ENCODE measurements around the gene COBLL1.

COBLL1 gene

DNA sequence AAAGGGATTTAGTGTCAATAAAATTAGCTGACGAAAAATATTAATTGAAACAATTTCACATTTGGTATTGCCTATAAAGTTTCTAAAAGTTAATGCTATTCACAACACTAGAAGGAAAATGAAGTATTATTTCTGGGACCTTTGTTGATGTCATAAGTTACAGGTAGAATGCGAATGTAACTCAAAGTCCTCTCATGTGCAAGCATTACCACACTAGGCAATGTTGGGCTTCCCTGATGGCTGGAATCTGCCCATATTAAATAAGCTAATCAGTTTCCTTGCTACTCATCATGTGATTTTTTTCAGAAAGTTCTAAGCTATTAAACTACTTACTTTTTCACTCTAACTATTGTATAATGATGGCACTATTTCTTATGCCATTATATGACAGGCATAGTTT, 44.6 kb downstream of the COBLL1 start:
- Histone ChIP-seq H3K27ac (ENCODE audit: low read length) (no peak overlapping the region), H3K27me3 (ENCODE audit: low read depth, low read length) (no peaks in the 10 kb centered on the region), H3K4me3 (ENCODE audit: low read depth in 1 of 2, low read length in 2 of 2) (no peak overlapping the region), H3K4me1 (ENCODE audit: control insufficient read depth in 1 of 2, insufficient read depth in 2 of 2, low read length in 2 of 2) (peaks cover 0 to 4% of the 10 kb centered on the region in 2 donors), H3K9me3 (ENCODE audit: control insufficient read depth in 1 of 2, low read length in 2 of 2) (no peaks in the 10 kb centered on the region), H3K36me3 (ENCODE audit: control insufficient read depth in 1 of 2, insufficient read depth in 2 of 2, low read length in 2 of 2) (no peaks in the 10 kb centered on the region)

- Histone ChIP-seq H3K9me3 (ENCODE audit: control insufficient read depth in 1 of 2, low read length in 2 of 2) (no peaks in the 10 kb centered on the region), H3K27ac (ENCODE audit: low read length) (no peak overlapping the region), H3K27me3 (ENCODE audit: low read depth, low read length) (no peaks in the 10 kb centered on the region), H3K4me3 (ENCODE audit: low read depth in 1 of 2, low read length in 2 of 2) (no peak overlapping the region), H3K4me1 (ENCODE audit: control insufficient read depth in 1 of 2, insufficient read depth in 2 of 2, low read length in 2 of 2) (no peaks in the 10 kb centered on the region), H3K36me3 (ENCODE audit: control insufficient read depth in 1 of 2, insufficient read depth in 2 of 2, low read length in 2 of 2) (no peaks in the 10 kb centered on the region)
Observed at GRCh38 chr2:164794432-164795231, 47.0 kb downstream of the COBLL1 start.

DNA sequence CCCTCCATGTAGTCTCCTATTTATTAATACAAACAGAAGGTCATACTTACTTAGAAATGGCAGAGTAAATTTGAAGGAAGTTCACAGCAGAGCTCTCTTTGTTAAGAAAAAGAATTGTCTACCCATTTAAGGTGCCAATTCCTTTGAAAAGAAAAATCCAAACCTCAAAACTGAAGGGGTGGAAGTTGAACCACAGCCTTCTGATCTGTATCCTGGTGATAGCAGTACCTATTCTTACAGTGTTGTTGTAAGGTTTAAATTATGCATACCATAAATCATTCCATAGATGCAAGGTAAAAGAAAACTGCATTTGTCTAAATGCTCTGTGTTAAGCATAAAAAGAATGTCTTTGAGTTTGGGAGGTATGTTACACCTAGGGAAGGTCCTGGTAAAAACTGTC, 47.6 kb downstream of the COBLL1 start:
- no peaks in the 10 kb centered on the region for H3K27me3 ChIP-seq (ENCODE audit: low read depth, low read length)
- H3K4me3 ChIP-seq (ENCODE audit: low read depth in 1 of 2, low read length in 2 of 2), result no peak overlapping the region
- no peaks in the 10 kb centered on the region for H3K9me3 ChIP-seq (ENCODE audit: control insufficient read depth in 1 of 2, low read length in 2 of 2)
- no peaks in the 10 kb centered on the region for H3K36me3 ChIP-seq (ENCODE audit: control insufficient read depth in 1 of 2, insufficient read depth in 2 of 2, low read length in 2 of 2)
- no peaks in the 10 kb centered on the region for H3K4me1 ChIP-seq (ENCODE audit: control insufficient read depth in 1 of 2, insufficient read depth in 2 of 2, low read length in 2 of 2)
- H3K27ac ChIP-seq (ENCODE audit: low read length), result no peak overlapping the region

DNA sequence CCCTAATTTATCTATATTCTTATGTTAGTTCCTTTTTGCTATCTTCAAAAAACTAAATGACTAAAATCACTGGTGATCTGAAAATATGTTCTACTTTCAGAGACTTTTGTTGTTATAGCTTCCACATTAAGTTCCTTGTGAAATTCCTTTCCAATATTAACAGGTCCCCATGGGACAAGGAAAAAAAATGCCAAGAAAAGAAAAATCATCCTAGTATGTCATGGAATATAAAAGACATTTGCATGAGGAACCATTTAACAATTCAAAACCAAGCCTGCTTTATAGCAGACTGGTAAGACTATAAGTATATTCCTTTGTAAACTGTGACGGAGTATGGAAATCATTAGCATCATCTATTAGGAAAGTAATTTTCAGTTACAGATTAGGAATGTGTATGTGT, 48.1 kb downstream of the COBLL1 start:
- no peaks in the 10 kb centered on the region for H3K36me3 ChIP-seq (ENCODE audit: control insufficient read depth in 1 of 2, insufficient read depth in 2 of 2, low read length in 2 of 2)
- H3K9me3 ChIP-seq (ENCODE audit: control insufficient read depth in 1 of 2, low read length in 2 of 2), result no peaks in the 10 kb centered on the region
- no peaks in the 10 kb centered on the region for H3K27me3 ChIP-seq (ENCODE audit: low read depth, low read length)
- no peak overlapping the region for H3K27ac ChIP-seq (ENCODE audit: low read length)
- no peaks in the 10 kb centered on the region for H3K4me1 ChIP-seq (ENCODE audit: control insufficient read depth in 1 of 2, insufficient read depth in 2 of 2, low read length in 2 of 2)
- no peak overlapping the region for H3K4me3 ChIP-seq (ENCODE audit: low read depth in 1 of 2, low read length in 2 of 2)

DNA sequence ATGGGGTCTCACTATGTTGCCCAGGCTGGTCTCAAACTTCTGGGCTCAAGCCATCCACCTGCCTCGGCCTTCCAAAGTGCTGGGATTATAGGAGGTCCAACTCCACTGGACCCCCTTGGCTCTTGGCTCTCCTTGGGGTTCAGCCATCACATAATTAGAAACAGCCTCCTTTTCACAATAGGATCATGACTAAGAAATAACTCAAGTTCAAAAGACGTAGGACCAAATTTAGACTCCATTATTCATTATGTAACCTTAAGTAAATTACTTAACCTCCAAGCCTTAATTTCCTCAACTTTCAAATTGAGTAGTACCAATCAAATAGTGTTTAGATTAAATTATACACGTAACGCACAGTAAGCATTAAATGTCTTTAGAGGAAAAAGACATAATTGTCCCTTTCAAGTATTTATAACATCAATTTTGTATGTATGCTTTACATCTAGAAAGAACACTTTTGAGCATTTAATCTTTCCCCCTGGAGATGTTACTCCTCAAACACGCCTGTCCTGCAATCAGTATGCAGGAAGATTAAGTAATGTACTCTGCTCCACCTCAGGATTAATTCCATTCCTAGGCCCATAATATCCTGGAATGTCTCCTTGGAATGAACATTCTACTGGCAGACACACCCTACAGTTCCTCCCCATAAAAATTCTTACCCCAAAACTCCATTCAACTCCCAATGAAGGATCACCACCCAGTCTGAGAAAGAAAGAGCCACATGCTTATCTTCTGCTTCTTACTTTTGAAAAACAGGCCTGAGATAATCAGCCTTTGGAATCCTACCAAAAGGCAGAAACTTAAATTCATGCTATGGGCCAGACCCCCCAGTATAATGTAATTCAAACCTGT, 49.1 kb downstream of the COBLL1 start:
- no peak overlapping the region for H3K27ac ChIP-seq (ENCODE audit: low read length)
- H3K9me3 ChIP-seq (ENCODE audit: control insufficient read depth in 1 of 2, low read length in 2 of 2), result no peaks in the 10 kb centered on the region
- H3K27me3 ChIP-seq (ENCODE audit: low read depth, low read length), result no peaks in the 10 kb centered on the region
- no peak overlapping the region for H3K4me3 ChIP-seq (ENCODE audit: low read depth in 1 of 2, low read length in 2 of 2)
- H3K36me3 ChIP-seq (ENCODE audit: control insufficient read depth in 1 of 2, insufficient read depth in 2 of 2, low read length in 2 of 2), result no peaks in the 10 kb centered on the region
- no peaks in the 10 kb centered on the region for H3K4me1 ChIP-seq (ENCODE audit: control insufficient read depth in 1 of 2, insufficient read depth in 2 of 2, low read length in 2 of 2)

GRCh38 chr2:164789968-164790367, 51.7 kb downstream of the COBLL1 start:
- Histone ChIP-seq H3K27ac (ENCODE audit: low read length) (no peak overlapping the region), H3K4me3 (ENCODE audit: low read depth in 1 of 2, low read length in 2 of 2) (no peak overlapping the region), H3K27me3 (ENCODE audit: low read depth, low read length) (no peaks in the 10 kb centered on the region), H3K4me1 (ENCODE audit: control insufficient read depth in 1 of 2, insufficient read depth in 2 of 2, low read length in 2 of 2) (peaks cover 0 to 12% of the 10 kb centered on the region in 2 donors), H3K9me3 (ENCODE audit: control insufficient read depth in 1 of 2, low read length in 2 of 2) (no peaks in the 10 kb centered on the region), H3K36me3 (ENCODE audit: control insufficient read depth in 1 of 2, insufficient read depth in 2 of 2, low read length in 2 of 2) (no peaks in the 10 kb centered on the region)

- no peak overlapping the region for H3K4me3 ChIP-seq (ENCODE audit: low read depth in 1 of 2, low read length in 2 of 2)
- H3K27me3 ChIP-seq (ENCODE audit: low read depth, low read length), result no peaks in the 10 kb centered on the region
- no peak overlapping the region for H3K27ac ChIP-seq (ENCODE audit: low read length)
- H3K9me3 ChIP-seq (ENCODE audit: control insufficient read depth in 1 of 2, low read length in 2 of 2), result no peaks in the 10 kb centered on the region
- H3K4me1 ChIP-seq (ENCODE audit: control insufficient read depth in 1 of 2, insufficient read depth in 2 of 2, low read length in 2 of 2), result peaks cover 0 to 19% of the 10 kb centered on the region in 2 donors
- no peaks in the 10 kb centered on the region for H3K36me3 ChIP-seq (ENCODE audit: control insufficient read depth in 1 of 2, insufficient read depth in 2 of 2, low read length in 2 of 2)
Observed at GRCh38 chr2:164786787-164787186, 54.8 kb downstream of the COBLL1 start.

- Histone ChIP-seq H3K27ac (ENCODE audit: low read length) (peak overlapping the region; percentile 54), H3K27me3 (ENCODE audit: low read depth, low read length) (no peaks in the 10 kb centered on the region), H3K9me3 (ENCODE audit: control insufficient read depth in 1 of 2, low read length in 2 of 2) (no peaks in the 10 kb centered on the region), H3K4me3 (ENCODE audit: low read depth in 1 of 2, low read length in 2 of 2) (peak overlapping the region in 1 of 2 donors; percentile 2), H3K36me3 (ENCODE audit: control insufficient read depth in 1 of 2, insufficient read depth in 2 of 2, low read length in 2 of 2) (no peaks in the 10 kb centered on the region), H3K4me1 (ENCODE audit: control insufficient read depth in 1 of 2, insufficient read depth in 2 of 2, low read length in 2 of 2) (peaks cover 0 to 19% of the 10 kb centered on the region in 2 donors)
Observed at GRCh38 chr2:164785457-164785856, 56.2 kb downstream of the COBLL1 start.

- Histone ChIP-seq H3K4me1 (ENCODE audit: control insufficient read depth in 1 of 2, insufficient read depth in 2 of 2, low read length in 2 of 2) (peaks cover 0 to 19% of the 10 kb centered on the region in 2 donors), H3K4me3 (ENCODE audit: low read depth in 1 of 2, low read length in 2 of 2) (no peak overlapping the region), H3K9me3 (ENCODE audit: control insufficient read depth in 1 of 2, low read length in 2 of 2) (no peaks in the 10 kb centered on the region), H3K36me3 (ENCODE audit: control insufficient read depth in 1 of 2, insufficient read depth in 2 of 2, low read length in 2 of 2) (no peaks in the 10 kb centered on the region), H3K27me3 (ENCODE audit: low read depth, low read length) (no peaks in the 10 kb centered on the region), H3K27ac (ENCODE audit: low read length) (peak overlapping the region; percentile 54)
Observed at GRCh38 chr2:164784376-164784775, 57.2 kb downstream of the COBLL1 start.

DNA sequence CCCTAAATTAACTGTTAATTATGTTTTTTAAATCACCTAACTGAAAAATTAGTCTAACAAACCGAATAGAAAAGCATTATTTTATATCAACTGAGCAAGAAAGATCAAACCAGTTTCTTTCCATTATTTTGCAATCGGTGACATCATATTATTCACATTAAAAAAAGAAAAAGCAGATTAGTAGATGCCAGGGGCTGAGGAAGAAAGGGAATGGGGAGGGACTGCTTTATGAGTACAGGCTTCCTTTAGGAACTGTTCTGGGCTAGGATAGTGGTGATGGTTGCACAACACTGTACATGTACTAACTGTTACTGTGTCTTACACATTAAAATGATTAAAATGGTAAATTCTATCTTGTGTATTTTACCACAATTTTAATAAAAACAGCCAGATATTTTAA, 59.3 kb downstream of the COBLL1 start:
- Histone ChIP-seq H3K36me3 (ENCODE audit: control insufficient read depth in 1 of 2, insufficient read depth in 2 of 2, low read length in 2 of 2) (no peaks in the 10 kb centered on the region), H3K27me3 (ENCODE audit: low read depth, low read length) (no peaks in the 10 kb centered on the region), H3K4me1 (ENCODE audit: control insufficient read depth in 1 of 2, insufficient read depth in 2 of 2, low read length in 2 of 2) (peaks cover 0 to 19% of the 10 kb centered on the region in 2 donors), H3K4me3 (ENCODE audit: low read depth in 1 of 2, low read length in 2 of 2) (no peak overlapping the region), H3K27ac (ENCODE audit: low read length) (no peak overlapping the region), H3K9me3 (ENCODE audit: control insufficient read depth in 1 of 2, low read length in 2 of 2) (no peaks in the 10 kb centered on the region)

DNA sequence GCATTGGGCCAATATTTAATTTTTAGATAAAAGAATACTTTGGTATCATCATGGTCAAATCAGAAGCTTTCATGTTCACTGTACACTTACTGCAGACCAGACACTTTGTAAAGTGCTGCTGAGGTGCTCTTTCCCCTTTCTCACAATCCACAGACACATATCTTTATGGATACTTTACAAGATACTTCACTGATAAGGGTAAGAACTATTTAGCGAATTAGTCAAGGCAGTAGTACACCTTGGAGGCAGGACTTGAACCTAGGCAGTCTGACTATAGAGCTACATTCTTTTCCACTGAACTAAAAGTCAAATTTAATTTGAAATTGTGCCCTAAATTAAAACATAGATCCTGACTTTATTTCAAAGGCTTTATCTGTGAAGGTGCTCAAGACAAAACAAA, 60.2 kb downstream of the COBLL1 start:
- H3K36me3 ChIP-seq (ENCODE audit: control insufficient read depth in 1 of 2, insufficient read depth in 2 of 2, low read length in 2 of 2), result no peaks in the 10 kb centered on the region
- H3K9me3 ChIP-seq (ENCODE audit: control insufficient read depth in 1 of 2, low read length in 2 of 2), result no peaks in the 10 kb centered on the region
- no peak overlapping the region for H3K27ac ChIP-seq (ENCODE audit: low read length)
- H3K4me1 ChIP-seq (ENCODE audit: control insufficient read depth in 1 of 2, insufficient read depth in 2 of 2, low read length in 2 of 2), result peaks cover 0 to 19% of the 10 kb centered on the region in 2 donors
- H3K27me3 ChIP-seq (ENCODE audit: low read depth, low read length), result no peaks in the 10 kb centered on the region
- no peak overlapping the region for H3K4me3 ChIP-seq (ENCODE audit: low read depth in 1 of 2, low read length in 2 of 2)
